ENCODE data around the gene MRPL58. TPM values are rescaled to one million over a fixed set of nuclear protein-coding genes. Genes with fewer than 3 reads are reported as not detected.

The MRPL58 gene
- polyA plus RNA-seq, 1 donor (not counting 4 experiments of a cell fraction or from before 2014, with no cell fraction given): 61.1 TPM

DNA sequence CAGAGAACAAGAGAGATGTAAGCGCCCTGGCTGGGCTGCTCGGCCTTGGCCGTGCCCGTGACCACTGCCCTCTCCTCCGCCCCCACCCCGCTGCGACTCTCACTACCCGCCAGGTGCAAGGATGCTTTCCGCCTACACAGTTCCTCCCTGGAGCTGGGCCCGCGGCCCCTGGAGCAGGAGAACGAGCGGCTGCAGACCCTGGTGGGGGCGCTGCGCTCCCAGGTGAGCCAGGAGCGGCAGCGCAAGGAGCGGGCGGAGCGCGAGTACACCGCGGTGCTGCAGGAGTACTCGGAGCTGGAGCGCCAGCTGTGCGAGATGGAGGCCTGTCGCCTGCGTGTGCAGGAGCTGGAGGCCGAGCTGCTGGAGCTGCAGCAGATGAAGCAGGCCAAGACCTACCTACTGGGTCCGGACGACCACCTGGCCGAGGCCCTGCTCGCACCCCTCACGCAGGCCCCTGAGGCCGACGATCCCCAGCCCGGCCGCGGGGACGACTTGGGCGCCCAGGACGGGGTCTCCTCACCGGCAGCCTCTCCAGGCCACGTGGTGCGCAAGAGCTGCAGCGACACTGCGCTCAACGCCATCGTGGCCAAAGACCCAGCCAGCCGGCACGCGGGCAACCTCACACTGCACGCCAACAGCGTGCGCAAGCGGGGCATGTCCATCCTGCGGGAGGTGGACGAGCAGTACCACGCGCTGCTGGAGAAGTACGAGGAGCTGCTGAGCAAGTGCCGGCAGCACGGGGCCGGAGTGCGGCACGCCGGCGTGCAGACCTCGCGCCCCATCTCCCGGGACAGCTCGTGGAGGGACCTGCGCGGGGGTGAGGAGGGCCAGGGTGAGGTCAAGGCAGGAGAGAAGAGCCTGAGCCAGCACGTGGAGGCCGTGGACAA is 9.2 kb upstream of the MRPL58 start:
- TF ChIP-seq, protein P1, sequence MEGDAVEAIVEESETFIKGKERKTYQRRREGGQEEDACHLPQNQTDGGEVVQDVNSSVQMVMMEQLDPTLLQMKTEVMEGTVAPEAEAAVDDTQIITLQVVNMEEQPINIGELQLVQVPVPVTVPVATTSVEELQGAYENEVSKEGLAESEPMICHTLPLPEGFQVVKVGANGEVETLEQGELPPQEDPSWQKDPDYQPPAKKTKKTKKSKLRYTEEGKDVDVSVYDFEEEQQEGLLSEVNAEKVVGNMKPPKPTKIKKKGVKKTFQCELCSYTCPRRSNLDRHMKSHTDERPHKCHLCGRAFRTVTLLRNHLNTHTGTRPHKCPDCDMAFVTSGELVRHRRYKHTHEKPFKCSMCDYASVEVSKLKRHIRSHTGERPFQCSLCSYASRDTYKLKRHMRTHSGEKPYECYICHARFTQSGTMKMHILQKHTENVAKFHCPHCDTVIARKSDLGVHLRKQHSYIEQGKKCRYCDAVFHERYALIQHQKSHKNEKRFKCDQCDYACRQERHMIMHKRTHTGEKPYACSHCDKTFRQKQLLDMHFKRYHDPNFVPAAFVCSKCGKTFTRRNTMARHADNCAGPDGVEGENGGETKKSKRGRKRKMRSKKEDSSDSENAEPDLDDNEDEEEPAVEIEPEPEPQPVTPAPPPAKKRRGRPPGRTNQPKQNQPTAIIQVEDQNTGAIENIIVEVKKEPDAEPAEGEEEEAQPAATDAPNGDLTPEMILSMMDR (optimal IDR thresholded peaks at IDR 0.05 in 1 of 3, IDR thresholded peaks at IDR 0.05 in 1 of 3, conservative IDR thresholded peaks at IDR 0.05 in 1 of 3; ENCODE audit: extremely low read depth in 1 of 3, insufficient read depth in 2 of 3, low read length in 3 of 3): no peak
- FAIRE-seq (no peak), DNase-seq (ENCODE audit: low read depth, low spot score) (no peak)
- Histone ChIP-seq H4K20me1 (ENCODE audit: control insufficient read depth, extremely low read depth, insufficient read depth, low read length) (no peaks in the 10 kb centered on the region), H3K4me1 (ENCODE audit: control insufficient read depth, extremely low read depth, insufficient read depth, low read length) (no peaks in the 10 kb centered on the region), H3K9ac (ENCODE audit: control insufficient read depth, extremely low read depth, insufficient read depth, low read length) (no peak overlapping the region), H3K27me3 (ENCODE audit: control insufficient read depth, extremely low read depth, insufficient read depth, low read length) (no peaks in the 10 kb centered on the region), H3K27ac (ENCODE audit: control insufficient read depth, insufficient read depth, low read length) (no peak overlapping the region), H3K9me1 (ENCODE audit: control insufficient read depth, extremely low read depth, insufficient read depth, low read length) (no peaks in the 10 kb centered on the region), H3K79me2 (ENCODE audit: control insufficient read depth, insufficient read depth, low read length) (no peaks in the 10 kb centered on the region), H2AFZ (ENCODE audit: control insufficient read depth, low read length) (no peak overlapping the region), H3K4me2 (ENCODE audit: control insufficient read depth, extremely low read depth, insufficient read depth, low read depth, low read length) (no peak overlapping the region), H3K36me3 (ENCODE audit: control insufficient read depth in 2 of 2, extremely low read depth in 1 of 2, insufficient read depth in 2 of 2, low read length in 2 of 2) (peaks cover 4 to 34% of the 10 kb centered on the region in 2 experiments), H3K9me3 (ENCODE audit: control insufficient read depth, low read depth, low read length) (no peaks in the 10 kb centered on the region), H3K4me3 (ENCODE audit: control insufficient read depth in 2 of 3, extremely low read depth in 1 of 3, insufficient read depth in 2 of 3, low read depth in 1 of 3, low read length in 3 of 3) (no peak overlapping the region)
- dilution Hi-C loops (cut with MboI; ENCODE audit: extremely low pct_ligation_motif_present, low sequenced_read_pairs): no loop called here

DNA sequence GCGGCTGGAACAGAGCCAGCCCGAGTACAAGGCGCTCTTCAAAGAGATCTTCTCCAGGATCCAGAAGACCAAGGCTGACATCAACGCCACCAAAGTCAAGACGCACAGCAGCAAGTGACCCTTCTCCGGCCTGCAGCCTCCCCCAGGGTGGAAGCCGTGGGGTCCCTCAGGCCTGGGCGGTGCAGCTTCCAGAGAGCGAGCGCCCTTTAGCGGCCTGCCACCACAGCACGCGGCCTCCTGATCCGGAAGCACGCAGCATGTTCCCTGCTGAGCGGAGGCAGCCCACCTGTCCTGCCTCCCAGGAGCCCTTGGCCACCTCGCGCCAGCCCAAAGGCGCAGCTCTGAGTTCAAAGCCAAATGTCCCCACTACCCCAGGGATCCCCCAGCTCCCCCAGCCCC is 8.5 kb upstream of the MRPL58 start:
- H3K4me1 ChIP-seq (ENCODE audit: control insufficient read depth, extremely low read depth, insufficient read depth, low read length): no peaks in the 10 kb centered on the region
- no peaks in the 10 kb centered on the region for H3K27me3 ChIP-seq (ENCODE audit: control insufficient read depth, extremely low read depth, insufficient read depth, low read length)
- peaks cover 4 to 34% of the 10 kb centered on the region in 2 experiments for H3K36me3 ChIP-seq (ENCODE audit: control insufficient read depth in 2 of 2, extremely low read depth in 1 of 2, insufficient read depth in 2 of 2, low read length in 2 of 2)
- dilution Hi-C loops (cut with MboI; ENCODE audit: extremely low pct_ligation_motif_present, low sequenced_read_pairs): no loop called here
- no peaks in the 10 kb centered on the region for H3K9me3 ChIP-seq (ENCODE audit: control insufficient read depth, low read depth, low read length)
- no peak overlapping the region for H3K27ac ChIP-seq (ENCODE audit: control insufficient read depth, insufficient read depth, low read length)
- TF ChIP-seq, protein P1 (optimal IDR thresholded peaks at IDR 0.05 in 1 of 3, IDR thresholded peaks at IDR 0.05 in 1 of 3, conservative IDR thresholded peaks at IDR 0.05 in 1 of 3; ENCODE audit: extremely low read depth in 1 of 3, insufficient read depth in 2 of 3, low read length in 3 of 3): no peak
- no peak for TF ChIP-seq EZH2 (IDR thresholded peaks at IDR 0.05; ENCODE audit: low read length)
- H3K9me1 ChIP-seq (ENCODE audit: control insufficient read depth, extremely low read depth, insufficient read depth, low read length): no peaks in the 10 kb centered on the region
- no peak for FAIRE-seq
- no peak overlapping the region for H3K4me2 ChIP-seq (ENCODE audit: control insufficient read depth, extremely low read depth, insufficient read depth, low read depth, low read length)
- no peak overlapping the region for H3K4me3 ChIP-seq (ENCODE audit: control insufficient read depth in 2 of 3, extremely low read depth in 1 of 3, insufficient read depth in 2 of 3, low read depth in 1 of 3, low read length in 3 of 3)
- no peak for DNase-seq (ENCODE audit: low read depth, low spot score)
- H3K79me2 ChIP-seq (ENCODE audit: control insufficient read depth, insufficient read depth, low read length): no peaks in the 10 kb centered on the region
- no peak overlapping the region for H3K9ac ChIP-seq (ENCODE audit: control insufficient read depth, extremely low read depth, insufficient read depth, low read length)
- H2AFZ ChIP-seq (ENCODE audit: control insufficient read depth, low read length): no peak overlapping the region
- H4K20me1 ChIP-seq (ENCODE audit: control insufficient read depth, extremely low read depth, insufficient read depth, low read length): no peaks in the 10 kb centered on the region

Data from keratinocyte (primary cell).